ENCODE results near the gene ARHGAP23.

Gene ARHGAP23

DNA sequence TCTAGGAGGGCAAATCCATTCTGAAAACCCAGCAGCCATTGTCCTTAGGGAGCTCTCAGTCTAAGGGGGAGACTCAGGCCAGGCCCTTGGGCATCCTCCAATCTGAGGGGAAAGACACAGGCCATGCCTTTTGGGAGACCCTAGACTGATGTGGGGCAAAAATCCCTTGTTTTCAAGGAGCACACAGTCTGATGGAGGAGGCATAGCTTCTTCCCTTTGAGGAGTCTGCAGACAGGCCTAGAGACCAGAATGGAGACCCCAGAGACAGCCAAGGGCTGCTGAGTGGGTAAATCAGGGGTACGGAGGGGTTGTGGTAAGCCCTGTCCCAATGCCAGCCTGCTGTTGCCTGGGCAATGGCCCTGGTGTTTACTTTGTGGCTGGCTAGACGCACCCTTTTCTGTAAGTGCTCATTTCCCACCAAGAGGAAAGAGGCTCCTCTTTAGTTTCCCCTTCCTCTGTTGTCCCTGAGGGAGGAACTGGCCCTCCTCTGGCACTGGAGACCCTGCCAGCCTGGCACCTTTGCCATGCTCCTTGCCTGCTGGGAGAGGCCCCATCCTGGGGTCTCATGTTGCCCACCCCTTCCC, 19.3 kb downstream of the ARHGAP23 start:
- DNase-seq = no peak

- DNase-seq = no peak
Observed at GRCh38 chr17:38448208-38448771, 20.0 kb downstream of the ARHGAP23 start.

DNA sequence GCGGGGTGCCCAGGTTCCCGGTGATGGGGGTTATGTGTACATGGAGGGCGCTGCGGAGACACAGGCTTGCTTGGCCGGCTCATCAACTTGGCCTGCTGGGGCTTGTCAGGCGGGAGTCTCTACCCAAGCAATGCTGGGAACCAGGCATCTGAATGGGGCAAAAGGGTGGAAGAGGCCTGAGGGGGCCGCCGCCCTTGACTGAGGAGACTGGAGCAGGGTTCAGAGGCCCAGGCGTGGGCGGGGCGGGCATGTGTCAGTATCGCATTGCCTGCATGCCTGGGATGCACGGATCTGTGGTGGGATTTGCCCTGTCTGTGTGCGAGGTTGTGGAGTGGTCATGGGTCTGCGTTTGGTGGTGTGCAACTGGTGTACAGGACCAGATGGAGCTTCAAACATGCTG, 21.1 kb downstream of the ARHGAP23 start:
- no peak for DNase-seq

DNA sequence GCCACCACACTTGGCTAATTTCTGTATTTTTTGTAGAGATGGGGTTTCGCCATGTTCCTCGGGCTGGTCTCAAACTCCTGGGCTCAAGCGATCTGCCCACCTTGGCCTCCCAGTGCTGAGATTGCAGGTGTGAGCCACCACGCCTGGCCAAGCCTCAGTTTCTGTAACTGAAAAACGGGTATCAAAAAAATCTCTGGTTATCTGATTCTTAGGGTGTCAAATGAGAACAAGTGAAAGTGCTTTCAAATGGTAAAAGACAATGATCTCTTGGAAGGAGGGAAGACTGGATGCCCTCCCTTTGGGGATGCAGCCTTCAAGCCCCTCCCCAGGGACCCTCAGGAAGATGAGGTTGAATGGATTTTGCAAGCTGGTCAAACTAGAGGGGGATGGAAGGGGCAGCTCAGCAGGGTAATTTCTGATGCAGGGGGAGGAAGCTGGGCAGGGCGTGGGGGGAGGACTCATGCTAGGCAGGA, 22.3 kb downstream of the ARHGAP23 start:
- DNase-seq = no peak

GRCh38 chr17:38451030-38451839, 23.0 kb downstream of the ARHGAP23 start:
- no peak for DNase-seq

GRCh38 chr17:38451840-38452529, 23.7 kb downstream of the ARHGAP23 start:
- DNase-seq = no peak

- DNase-seq = no peak
Observed at GRCh38 chr17:38452719-38453118, 24.5 kb downstream of the ARHGAP23 start.

- DNase-seq = no peak
Observed at GRCh38 chr17:38453951-38454421, 25.7 kb downstream of the ARHGAP23 start.

GRCh38 chr17:38454532-38454931, 26.3 kb downstream of the ARHGAP23 start:
- no peak for DNase-seq

- DNase-seq = no peak
Observed at GRCh38 chr17:38455288-38455915, 27.1 kb downstream of the ARHGAP23 start.

DNA sequence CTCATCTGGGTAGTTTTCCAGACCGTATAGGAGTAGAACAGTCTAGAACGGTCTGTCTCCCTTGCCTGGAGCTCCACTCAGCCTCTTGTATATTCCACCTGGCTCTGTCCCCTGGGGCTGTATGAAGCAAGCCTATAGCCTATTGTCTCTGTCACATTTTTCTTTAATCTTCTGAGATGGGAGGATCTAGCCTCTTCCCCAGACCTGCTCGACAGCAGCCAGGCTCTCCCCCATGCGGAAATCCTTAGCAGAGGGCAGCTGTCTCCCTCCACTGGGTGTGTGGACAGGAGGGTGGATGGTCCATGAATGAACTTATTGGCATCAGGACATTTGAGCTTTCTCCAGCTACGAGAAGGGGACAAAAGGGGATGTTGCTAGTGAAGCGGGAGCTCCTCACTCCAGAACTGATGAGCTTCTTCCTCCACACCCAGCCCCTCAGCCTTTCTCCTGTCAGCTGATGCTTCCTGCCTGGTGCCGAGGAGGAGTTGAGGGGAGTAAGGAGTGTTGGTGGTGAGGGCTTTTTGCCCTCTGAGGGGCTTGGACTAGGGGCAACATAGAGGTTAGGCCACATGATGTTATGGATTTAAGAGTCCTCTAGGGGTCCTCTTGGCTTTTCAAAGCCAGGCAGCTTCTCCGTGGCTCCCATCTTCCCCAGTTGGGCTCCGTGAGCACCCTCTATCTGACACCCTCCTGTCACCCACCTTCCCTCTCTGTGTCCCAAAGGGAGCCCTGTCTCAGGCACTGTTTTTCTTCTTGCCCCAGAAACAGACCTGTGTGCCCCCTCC, 28.0 kb downstream of the ARHGAP23 start:
- DNase-seq = no peak

GRCh38 chr17:38457577-38458371, 29.5 kb downstream of the ARHGAP23 start:
- DNase-seq = no peak

DNA sequence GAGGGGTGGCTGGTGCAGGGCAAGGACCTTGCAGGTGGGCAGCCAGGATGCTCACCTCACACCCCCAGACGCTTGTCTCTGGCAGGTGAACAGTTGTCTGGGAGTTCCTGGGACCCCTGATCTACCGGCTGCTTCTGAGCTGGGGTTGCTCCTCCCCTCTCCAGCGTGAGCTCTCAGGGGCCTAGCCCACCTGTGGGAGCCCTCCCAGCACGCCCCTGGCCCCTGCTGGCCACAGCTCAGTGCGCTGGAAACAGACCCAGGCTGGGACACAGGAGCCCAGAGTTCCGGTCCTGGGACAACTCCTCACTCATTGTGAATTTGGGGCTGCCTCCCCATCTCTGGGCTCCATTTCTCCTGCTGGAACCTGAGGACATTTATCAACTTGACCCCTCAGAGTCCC, 30.3 kb downstream of the ARHGAP23 start:
- no peak for DNase-seq

GRCh38 chr17:38459567-38459966, 31.3 kb downstream of the ARHGAP23 start:
- no peak for DNase-seq

- DNase-seq = no peak
Observed at GRCh38 chr17:38460082-38460715, 31.9 kb downstream of the ARHGAP23 start.

DNA sequence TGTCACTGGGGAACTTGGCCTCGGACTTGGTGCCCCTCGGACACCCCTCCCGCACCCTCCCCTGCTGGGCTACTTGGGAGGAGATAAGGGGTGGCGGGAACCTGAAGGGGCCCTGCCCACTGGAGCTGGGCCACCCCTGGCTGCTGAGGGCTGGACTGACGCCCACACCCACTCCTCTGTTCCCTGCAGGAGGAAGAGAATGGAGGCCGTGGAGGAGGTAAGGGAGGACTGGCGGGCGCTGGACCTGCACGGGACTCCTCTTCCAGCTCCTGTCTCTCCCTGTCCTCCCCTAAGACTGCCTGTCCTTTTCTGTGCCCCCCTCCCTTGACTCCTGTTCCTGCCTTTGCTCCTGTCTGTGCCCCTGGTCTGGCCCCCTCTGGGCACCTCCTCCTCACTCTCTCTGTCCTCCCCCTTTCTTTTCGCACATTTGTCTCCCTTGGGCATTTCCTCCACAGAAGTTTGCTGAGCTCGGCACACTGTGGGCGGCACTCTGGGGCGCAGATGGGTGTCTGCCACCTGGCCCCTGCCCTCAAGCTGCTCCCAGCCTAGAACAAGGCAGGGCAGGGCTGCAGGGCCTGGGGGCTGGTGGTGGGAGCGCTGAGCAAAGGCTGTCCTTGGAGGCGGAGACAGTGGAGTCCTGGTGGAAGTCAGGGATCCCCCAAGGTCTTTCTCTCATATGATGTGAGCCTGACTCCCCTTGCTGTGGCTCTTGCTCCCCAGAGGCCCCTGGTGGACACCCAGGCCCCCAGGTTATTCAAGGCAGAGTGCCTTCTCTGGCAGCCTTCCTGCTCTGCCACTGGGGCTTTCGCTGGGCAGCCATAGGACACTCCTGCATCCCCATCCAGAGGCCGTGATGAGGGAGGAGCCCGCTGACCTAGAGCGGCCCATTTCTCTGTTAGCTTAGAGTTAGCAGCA, 32.7 kb downstream of the ARHGAP23 start:
- DNase-seq = no peak

- DNase-seq = no peak
Observed at GRCh38 chr17:38461683-38462082, 33.4 kb downstream of the ARHGAP23 start.

- no peak for DNase-seq
Observed at GRCh38 chr17:38463451-38463858, 35.2 kb downstream of the ARHGAP23 start.

- no peak for DNase-seq
Observed at GRCh38 chr17:38464251-38464722, 36.0 kb downstream of the ARHGAP23 start.

Data from NCI-H748 treated with DMSO at 0.1 percent for 48 hours (cell line).